H9 (cell line): Measurements from ENCODE around the gene CEP83. TPM values are rescaled to one million over a fixed set of nuclear protein-coding genes. Genes with fewer than 3 reads are reported as not detected.

Experiments used
- DNase-seq: peaks from one replicate; pipeline ENCODE4 v3.0.0-alpha.2; 2017
- H2AFZ ChIP-seq: one replicate; pipeline ENCODE4 v1.6.1; 2013; ENCODE audit warnings: mild to moderate bottlenecking, low read length, control low read depth, moderate library complexity
- H2AK5ac ChIP-seq: 2 replicates; pipeline ENCODE4 v1.6.1; 2013; ENCODE audit warnings: low read length, control low read depth, mixed read lengths; ENCODE audit not compliant: insufficient read length
- H2BK120ac ChIP-seq: one replicate; pipeline ENCODE4 v1.6.1; 2013; ENCODE audit warnings: low read depth, mild to moderate bottlenecking, low read length, control low read depth, inconsistent platforms; ENCODE audit not compliant: poor library complexity, severe bottlenecking
- H2BK12ac ChIP-seq: 2 replicates; pipeline ENCODE4 v1.6.1; 2013; ENCODE audit warnings: low read length, control low read depth, mixed read lengths, low read depth; ENCODE audit not compliant: insufficient read length
- H2BK15ac ChIP-seq: 2 replicates; pipeline ENCODE4 v1.6.1; 2013; ENCODE audit warnings: low read depth, low read length, control low read depth
- H2BK20ac ChIP-seq: one replicate; pipeline ENCODE4 v1.6.1; 2013; ENCODE audit warnings: low read depth, mild to moderate bottlenecking, low read length, control low read depth, inconsistent platforms; ENCODE audit not compliant: poor library complexity, severe bottlenecking
- H2BK5ac ChIP-seq: 2 replicates; pipeline ENCODE4 v1.6.1; 2013; ENCODE audit warnings: low read length, control low read depth, mixed read lengths; ENCODE audit not compliant: insufficient read length
- H3K14ac ChIP-seq: 2 replicates; pipeline ENCODE4 v1.6.1; 2013; ENCODE audit warnings: low read length, control low read depth; ENCODE audit not compliant: insufficient read depth
- H3K18ac ChIP-seq: 2 replicates; pipeline ENCODE4 v1.6.1; 2013; ENCODE audit warnings: low read depth, mild to moderate bottlenecking, mixed read lengths, low read length, control low read depth; ENCODE audit not compliant: insufficient read length
- H3K23ac ChIP-seq: 2 replicates; pipeline ENCODE4 v1.6.1; 2013; ENCODE audit warnings: low read length, control low read depth, mixed read lengths, low read depth; ENCODE audit not compliant: insufficient read length
- H3K23me2 ChIP-seq: 2 replicates; pipeline ENCODE4 v1.6.1; 2013; ENCODE audit warnings: low read depth, mild to moderate bottlenecking, mixed read lengths, low read length, control low read depth; ENCODE audit not compliant: insufficient read length, poor library complexity, severe bottlenecking
- H3K27ac ChIP-seq: 2 replicates; pipeline ENCODE4 v1.5.1; 2013; ENCODE audit warnings: low read length, control low read depth, mixed read lengths, low read depth; ENCODE audit not compliant: insufficient read length
- H3K27me3 ChIP-seq: 2 replicates; pipeline ENCODE4 v1.6.1; 2013; ENCODE audit warnings: low read length, control low read depth, inconsistent platforms; ENCODE audit not compliant: insufficient read depth
- H3K4ac ChIP-seq: 2 replicates; pipeline ENCODE4 v1.6.1; 2013; ENCODE audit warnings: low read depth, mild to moderate bottlenecking, control low read depth, inconsistent platforms, low read length, moderate library complexity
- H3K4me1 ChIP-seq: 2 replicates; pipeline ENCODE4 v1.6.1; 2013; ENCODE audit warnings: low read length, control low read depth, inconsistent platforms; ENCODE audit not compliant: insufficient read depth
- H3K4me2 ChIP-seq: 2 replicates; pipeline ENCODE4 v1.6.1; 2013; ENCODE audit warnings: low read length, control low read depth, mixed read lengths; ENCODE audit not compliant: insufficient read length, insufficient read depth
- H3K56ac ChIP-seq: 2 replicates; pipeline ENCODE4 v1.6.1; 2013; ENCODE audit warnings: low read depth, mild to moderate bottlenecking, mixed read lengths, low read length, control low read depth; ENCODE audit not compliant: insufficient read length
- H3K79me1 ChIP-seq: 2 replicates; pipeline ENCODE4 v1.6.1; 2013; ENCODE audit warnings: low read depth, mild to moderate bottlenecking, moderate library complexity, low read length, control low read depth, inconsistent platforms; ENCODE audit not compliant: insufficient read depth, poor library complexity, severe bottlenecking
- H3K79me2 ChIP-seq: 2 replicates; pipeline ENCODE4 v1.6.1; 2013; ENCODE audit warnings: low read length, control low read depth, inconsistent platforms; ENCODE audit not compliant: insufficient read depth
- H3K9ac ChIP-seq: 2 replicates; pipeline ENCODE4 v1.6.1; 2013; ENCODE audit warnings: low read length, control low read depth, mixed read lengths; ENCODE audit not compliant: insufficient read length; ENCODE audit errors: extremely low read depth
- H3K9me3 ChIP-seq: one replicate; pipeline ENCODE4 v1.6.1; 2013; ENCODE audit warnings: low read depth, low read length, inconsistent platforms; ENCODE audit not compliant: control insufficient read depth
- H3T11ph ChIP-seq: one replicate; pipeline ENCODE4 v1.6.1; 2013; ENCODE audit warnings: mild to moderate bottlenecking, low read length, control low read depth, inconsistent platforms
- H4K20me1 ChIP-seq: one replicate; pipeline ENCODE4 v1.6.1; 2013; ENCODE audit not compliant: control insufficient read depth, insufficient read length, insufficient read depth
- H4K5ac ChIP-seq: 2 replicates; pipeline ENCODE4 v1.6.1; 2013; ENCODE audit warnings: low read depth, mild to moderate bottlenecking, mixed read lengths, low read length, control low read depth; ENCODE audit not compliant: insufficient read length
- H4K8ac ChIP-seq: replicated peaks from 2 replicates; pipeline ENCODE4 v1.6.1; 2013; ENCODE audit warnings: low read length, control low read depth, mixed read lengths, low read depth; ENCODE audit not compliant: insufficient read length
- H4K91ac ChIP-seq: 2 replicates; pipeline ENCODE4 v1.6.1; 2013; ENCODE audit warnings: low read depth, mild to moderate bottlenecking, moderate library complexity, mixed read lengths, low read length, control low read depth; ENCODE audit not compliant: insufficient read length
- H3K27ac Mint-ChIP-seq, 3 experiments: 2 replicates in 2 of 3; 3 replicates in 1 of 3; pipeline ENCODE4 v1.8.0; 2020 to 2021; ENCODE audit warnings: mixed read lengths in 3 of 3, mild to moderate bottlenecking in 1 of 3, moderate library complexity in 1 of 3
- H3K27me3 Mint-ChIP-seq: 2 replicates; pipeline ENCODE4 v1.8.0; 2021; ENCODE audit warnings: low read depth, mild to moderate bottlenecking, moderate library complexity, mixed read lengths
- H3K36me3 Mint-ChIP-seq, 3 experiments: 2 replicates in 2 of 3; 3 replicates in 1 of 3; pipeline ENCODE4 v1.8.0; 2020 to 2021; ENCODE audit warnings: low read depth in 3 of 3, mixed read lengths in 3 of 3; ENCODE audit not compliant: insufficient read depth in 1 of 3
- H3K4me1 Mint-ChIP-seq, 2 experiments: 2 replicates each; pipeline ENCODE4 v1.8.0; 2020; ENCODE audit warnings: mixed read lengths in 2 of 2
- H3K4me3 Mint-ChIP-seq, 2 experiments: 2 replicates in 1 of 2; 3 replicates in 1 of 2; pipeline ENCODE4 v1.8.0; 2020 to 2021; ENCODE audit warnings: mild to moderate bottlenecking in 2 of 2, mixed read lengths in 2 of 2, moderate library complexity in 1 of 2
- H3K9me3 Mint-ChIP-seq, 2 experiments: 2 replicates in 1 of 2; 3 replicates in 1 of 2; pipeline ENCODE4 v1.8.0; 2020; ENCODE audit warnings: mild to moderate bottlenecking in 2 of 2, mixed read lengths in 2 of 2, moderate library complexity in 1 of 2
- WGBS: extraction: QIAGEN DNeasy Blood & Tissue Kit; methylation state at CpG from one replicate; pipeline ENCODE4 v1.1.7; 2013; ENCODE audit warnings: missing lambda C conversion rate, low lambda C conversion rate, mixed read lengths; ENCODE audit not compliant: insufficient read length; ENCODE audit errors: extremely low coverage; 5-methylcytosine and 5-hydroxymethylcytosine counted together
- total RNA-seq: library from RNA; stranded (reverse); gene quantifications from 2 replicates; pipeline ENCODE4 v1.2.1, GENCODE V29; 2021
- TF ChIP-seq, protein P1 (sequence below): fragments of 200-600 bp; sonication (generic); conservative IDR thresholded peaks from 3 replicates; pipeline ENCODE4 v1.8.0; 2021; ENCODE audit warnings: antibody characterized with exemption, mild to moderate bottlenecking

Gene CEP83
- total RNA-seq, 1 experiment from 2014 or later = 26.5 TPM

DNA sequence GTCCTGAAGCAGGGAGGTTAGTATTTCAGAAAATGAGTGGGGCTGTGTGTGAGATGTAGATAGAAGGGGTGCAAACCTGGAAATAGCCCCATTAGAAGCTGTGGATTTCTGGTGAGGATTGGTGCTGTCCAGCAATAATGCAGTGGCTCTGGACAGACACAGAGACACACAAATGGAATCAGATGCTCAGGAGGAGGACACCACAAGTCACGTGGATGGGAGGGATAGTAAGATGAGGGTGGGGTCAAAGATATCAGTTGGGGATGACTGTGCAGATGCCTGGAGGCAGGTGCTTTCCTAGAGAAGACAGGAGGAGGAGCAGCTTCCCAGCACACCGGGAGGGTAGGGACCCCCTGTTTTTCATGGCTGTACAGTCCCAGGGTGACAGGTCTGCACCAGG, 174.8 kb downstream of the CEP83 start:
- no peak overlapping the region for H2BK12ac ChIP-seq
- no peak overlapping the region for H2AK5ac ChIP-seq
- no peak overlapping the region for H2BK120ac ChIP-seq
- no peak overlapping the region for H3K4me3 Mint-ChIP-seq
- H3K27ac ChIP-seq = no peak overlapping the region
- H3K23ac ChIP-seq = no peak overlapping the region
- no peak overlapping the region for H2BK15ac ChIP-seq
- no peak overlapping the region for H3K9ac ChIP-seq
- DNase-seq = no peak
- no peak overlapping the region for H4K8ac ChIP-seq
- no peaks in the 10 kb centered on the region for H3K9me3 Mint-ChIP-seq
- no peaks in the 10 kb centered on the region; the same call in none of the 2 replicates for H3K27me3 Mint-ChIP-seq
- TF ChIP-seq, protein P1, sequence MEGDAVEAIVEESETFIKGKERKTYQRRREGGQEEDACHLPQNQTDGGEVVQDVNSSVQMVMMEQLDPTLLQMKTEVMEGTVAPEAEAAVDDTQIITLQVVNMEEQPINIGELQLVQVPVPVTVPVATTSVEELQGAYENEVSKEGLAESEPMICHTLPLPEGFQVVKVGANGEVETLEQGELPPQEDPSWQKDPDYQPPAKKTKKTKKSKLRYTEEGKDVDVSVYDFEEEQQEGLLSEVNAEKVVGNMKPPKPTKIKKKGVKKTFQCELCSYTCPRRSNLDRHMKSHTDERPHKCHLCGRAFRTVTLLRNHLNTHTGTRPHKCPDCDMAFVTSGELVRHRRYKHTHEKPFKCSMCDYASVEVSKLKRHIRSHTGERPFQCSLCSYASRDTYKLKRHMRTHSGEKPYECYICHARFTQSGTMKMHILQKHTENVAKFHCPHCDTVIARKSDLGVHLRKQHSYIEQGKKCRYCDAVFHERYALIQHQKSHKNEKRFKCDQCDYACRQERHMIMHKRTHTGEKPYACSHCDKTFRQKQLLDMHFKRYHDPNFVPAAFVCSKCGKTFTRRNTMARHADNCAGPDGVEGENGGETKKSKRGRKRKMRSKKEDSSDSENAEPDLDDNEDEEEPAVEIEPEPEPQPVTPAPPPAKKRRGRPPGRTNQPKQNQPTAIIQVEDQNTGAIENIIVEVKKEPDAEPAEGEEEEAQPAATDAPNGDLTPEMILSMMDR = no peak
- H4K5ac ChIP-seq = no peak overlapping the region
- WGBS = no CpG with 5 or more reads among the region's 2 CpGs
- H3K18ac ChIP-seq = no peak overlapping the region
- H3K4me1 ChIP-seq = peaks cover 9% of the 10 kb centered on the region; the same call in 1 of the 2 replicates
- peaks cover 0 to 4% (median 0%) of the 10 kb centered on the region in 3 experiments; a peak in 1 of 7 replicates for H3K36me3 Mint-ChIP-seq
- H3K4me2 ChIP-seq = no peak overlapping the region
- no peaks in the 10 kb centered on the region for H3K23me2 ChIP-seq
- H3K27me3 ChIP-seq = no peaks in the 10 kb centered on the region
- H3K27ac Mint-ChIP-seq = no peak overlapping the region; a peak in 2 of 7 replicates
- no peak overlapping the region for H3T11ph ChIP-seq
- no peak overlapping the region for H3K56ac ChIP-seq
- no peak overlapping the region for H4K91ac ChIP-seq
- no peaks in the 10 kb centered on the region for H3K79me2 ChIP-seq
- H2BK5ac ChIP-seq = no peak overlapping the region
- H3K79me1 ChIP-seq = no peaks in the 10 kb centered on the region
- peaks cover 35 to 39% of the 10 kb centered on the region in 2 experiments for H3K4me1 Mint-ChIP-seq
- no peak overlapping the region for H2BK20ac ChIP-seq
- H3K4ac ChIP-seq = no peak overlapping the region
- H2AFZ ChIP-seq = no peak overlapping the region
- H3K14ac ChIP-seq = no peak overlapping the region
- no peaks in the 10 kb centered on the region for H3K9me3 ChIP-seq
- H4K20me1 ChIP-seq = no peaks in the 10 kb centered on the region
